SW 1271 (cell line): ENCODE measurements around the gene ECD.
A peak's percentile ranks its signal among the peaks of the same experiment; 100 is the strongest.

Experiments used
- DNase-seq, 2 experiments: peaks; one replicate each; lab custom pipeline; 2025; lab: John Stamatoyannopoulos, UW

Gene ECD

GRCh38 chr10:73096449-73097304 is 71.1 kb downstream of the ECD start, which contains the start of gene P4HA1:
P4HA1 (minus strand) TSS chr10:73096866; CDS start chr10:73074883, 21,983 bp downstream.
- DNase-seq: peak; percentile 86 to 94

DNA sequence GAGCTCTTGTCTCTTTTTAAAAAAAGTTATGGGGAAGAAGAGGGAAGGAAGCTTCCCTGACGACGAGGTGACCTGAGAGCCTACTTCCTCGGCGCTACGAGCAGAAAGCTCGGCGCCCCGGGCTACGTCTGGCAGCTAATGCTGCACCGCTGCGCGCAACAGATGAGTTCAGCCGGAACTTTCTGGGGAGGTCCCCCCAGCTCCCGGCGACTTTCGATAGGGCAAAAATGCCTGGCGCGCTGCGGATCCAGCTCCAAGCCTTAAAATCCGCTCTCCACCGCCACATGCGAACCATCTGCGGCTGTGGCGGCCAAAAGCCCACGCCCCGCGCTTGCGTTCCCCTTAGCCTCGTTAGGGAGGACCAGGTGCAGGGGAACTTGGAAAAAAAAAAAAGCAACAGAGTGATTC is 71.8 kb downstream of the ECD start:
- peak; percentile 17 to 58 for DNase-seq

GRCh38 chr10:73095481-73096021 is 72.3 kb downstream of the ECD start:
- DNase-seq: peak; percentile 4 to 59

- DNase-seq: no peak
Measured at GRCh38 chr10:73094986-73095480, 72.8 kb downstream of the ECD start.

DNA sequence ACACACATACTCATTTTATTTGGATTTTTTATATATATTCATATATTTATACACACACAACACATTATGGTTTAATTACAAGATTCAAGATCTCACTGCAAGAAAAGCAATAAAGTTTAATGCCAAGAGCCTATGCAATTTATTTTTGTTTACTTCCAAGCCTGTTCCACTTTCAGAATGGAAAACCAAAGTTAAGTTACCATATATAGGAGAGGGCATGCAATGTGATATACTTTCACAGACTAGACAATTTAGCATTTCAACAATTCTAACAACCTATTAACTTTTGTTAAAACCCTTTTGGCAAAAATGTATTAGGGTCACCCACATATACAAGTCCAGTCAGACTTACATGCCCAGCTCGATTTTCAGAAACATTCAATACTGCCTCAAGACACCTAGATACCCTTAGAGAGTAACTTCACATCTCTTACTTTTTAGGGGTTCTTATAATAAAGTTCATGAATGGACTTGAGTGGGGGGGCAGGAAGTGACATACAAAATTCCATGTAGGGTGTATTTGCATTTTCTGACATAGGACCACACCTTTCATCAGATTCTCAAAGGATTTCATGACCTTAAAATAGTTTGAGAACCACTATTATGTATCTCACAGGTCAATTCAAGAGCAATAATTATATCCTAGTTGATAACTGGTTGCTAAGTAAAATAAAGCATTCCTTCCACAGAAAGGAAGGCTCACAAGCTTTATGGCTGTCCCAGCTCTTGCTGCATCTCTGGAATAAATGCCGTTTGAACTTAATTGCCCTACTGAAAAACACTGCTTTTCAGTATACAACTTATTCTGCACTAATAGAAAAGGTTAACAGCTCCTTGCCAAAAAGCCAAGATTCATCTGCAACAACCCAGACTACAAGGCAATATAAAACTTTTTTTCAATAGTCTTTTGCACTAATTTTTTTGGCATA is 73.6 kb downstream of the ECD start:
- no peak for DNase-seq

- DNase-seq: no peak
Measured at GRCh38 chr10:73092830-73093229, 75.0 kb downstream of the ECD start.

DNA sequence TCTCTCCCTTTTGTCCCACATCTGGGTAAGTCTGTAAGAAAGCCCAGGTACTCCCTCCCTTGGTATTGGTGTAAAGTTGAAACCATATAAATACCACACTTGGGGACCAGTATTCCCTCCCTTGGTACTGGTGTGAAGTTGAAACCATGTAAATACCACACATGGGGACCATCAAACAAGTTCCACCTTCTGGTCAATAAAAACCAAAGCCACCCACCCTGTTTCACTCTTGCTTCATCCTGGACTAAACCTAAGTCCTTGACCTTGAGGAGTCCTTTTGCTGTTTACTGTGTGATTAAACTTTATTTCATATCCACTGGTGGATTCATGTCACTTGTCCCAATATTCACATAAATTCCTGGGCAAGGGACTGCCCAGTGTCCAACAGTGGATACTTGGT is 79.5 kb downstream of the ECD start:
- DNase-seq: no peak

DNA sequence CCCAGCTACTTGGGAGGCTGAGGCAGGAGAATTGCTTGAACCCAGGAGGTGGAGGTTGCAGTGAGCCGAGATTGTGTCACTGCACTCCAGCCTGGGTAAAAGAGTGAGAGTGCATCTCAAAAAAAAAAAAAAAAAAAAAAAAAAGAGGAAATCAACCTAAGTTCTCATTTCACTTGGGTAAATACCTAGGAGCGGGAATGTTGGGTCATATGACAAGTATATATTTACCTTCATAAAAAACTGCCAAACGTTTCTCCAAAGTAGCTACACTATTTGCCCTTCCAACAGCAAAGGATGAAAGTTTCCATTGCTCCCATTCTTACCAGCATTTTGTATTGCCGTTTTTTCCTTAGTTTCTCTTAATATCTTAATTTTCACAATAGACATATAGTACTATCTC is 81.0 kb downstream of the ECD start:
- no peak for DNase-seq

- DNase-seq: no peak
Measured at GRCh38 chr10:73084209-73084608, 83.6 kb downstream of the ECD start.
